HG02884 (cell line): ENCODE results near the gene MSANTD3.
"Not testable (repeated sequence)": the region's sequence is repeated elsewhere in the genome, so short reads cannot be mapped to it uniquely, and the experiment has no call there.

Source experiments
- ATAC-seq: cut with Tn5 transposase; IDR thresholded peaks from one replicate; pipeline ENCODE4 v1.9.1; 2021; ENCODE audit warnings: mild to moderate bottlenecking, moderate library complexity; ENCODE audit not compliant: unreplicated experiment

The MSANTD3 gene

GRCh38 chr9:100426530-100427365 lies at the start of gene MSANTD3:
TSS of gene MSANTD3 (plus strand) at chr9:100427143. CDS start at chr9:100441939, 14,796 bp downstream.
- ATAC-seq: peak; percentile 56

GRCh38 chr9:100379862-100380261 lies 47.1 kb upstream of the MSANTD3 start:
- ATAC-seq: no peak

DNA sequence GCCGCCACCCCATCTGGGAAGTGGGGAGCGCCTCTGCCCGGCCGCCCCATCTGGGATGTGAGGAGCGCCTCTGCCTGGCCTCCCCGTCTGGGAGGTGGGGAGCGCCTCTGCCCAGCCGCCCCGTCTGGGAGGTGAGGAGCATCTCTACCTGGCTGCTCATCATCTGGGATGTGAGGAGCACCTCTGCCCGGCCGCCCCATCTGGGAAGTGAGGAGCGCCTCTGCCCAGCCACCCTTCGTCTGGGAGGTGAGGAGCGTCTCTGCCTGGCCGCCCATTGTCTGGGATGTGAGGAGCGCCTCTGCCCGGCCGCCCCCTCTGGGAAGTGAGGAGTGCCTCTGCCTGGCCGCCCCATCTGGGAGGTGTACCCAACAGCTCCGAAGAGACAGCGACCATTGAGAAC lies 34.0 kb upstream of the MSANTD3 start:
- ATAC-seq: not testable (repeated sequence)

- ATAC-seq: no peak
Observed at GRCh38 chr9:100394032-100394695, 32.8 kb upstream of the MSANTD3 start.

DNA sequence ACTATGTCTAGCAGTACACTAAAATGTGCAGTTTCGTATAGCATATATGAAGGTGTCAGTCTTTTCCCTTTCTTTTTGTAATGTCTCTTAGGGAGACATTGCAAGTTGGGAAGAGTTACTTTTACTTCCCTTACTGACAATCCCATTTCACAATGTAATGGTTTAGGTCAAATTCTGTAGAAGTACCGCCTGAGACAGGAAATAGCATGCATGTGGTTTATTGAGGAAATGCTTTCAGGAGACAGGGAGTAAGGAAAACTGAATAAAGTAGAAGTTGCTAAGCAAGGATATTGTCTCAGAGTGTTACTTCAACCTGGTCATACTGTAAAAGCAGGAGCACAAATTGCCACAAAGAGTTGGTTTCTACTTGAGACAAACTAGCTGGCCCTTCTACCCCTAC lies 32.1 kb upstream of the MSANTD3 start:
- no peak for ATAC-seq

DNA sequence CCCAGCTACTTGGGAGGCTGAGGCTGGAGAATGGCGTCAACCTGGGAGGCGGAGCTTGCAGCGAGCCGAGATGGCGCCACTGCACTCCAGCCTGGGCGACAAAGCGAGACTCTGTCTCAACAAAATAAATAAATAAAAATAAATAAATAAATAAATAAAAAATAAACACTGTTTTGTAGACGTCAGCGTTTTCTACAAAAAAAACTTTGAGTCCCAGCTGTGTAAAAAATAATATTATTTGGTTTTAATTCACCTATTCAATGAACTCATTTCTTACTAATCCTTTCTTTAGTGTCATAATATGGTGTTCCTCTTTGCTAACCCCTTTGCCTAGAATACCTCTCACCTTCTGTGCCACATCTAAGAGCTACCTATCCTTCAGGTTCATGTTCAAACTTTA lies 30.2 kb upstream of the MSANTD3 start:
- ATAC-seq: no peak

DNA sequence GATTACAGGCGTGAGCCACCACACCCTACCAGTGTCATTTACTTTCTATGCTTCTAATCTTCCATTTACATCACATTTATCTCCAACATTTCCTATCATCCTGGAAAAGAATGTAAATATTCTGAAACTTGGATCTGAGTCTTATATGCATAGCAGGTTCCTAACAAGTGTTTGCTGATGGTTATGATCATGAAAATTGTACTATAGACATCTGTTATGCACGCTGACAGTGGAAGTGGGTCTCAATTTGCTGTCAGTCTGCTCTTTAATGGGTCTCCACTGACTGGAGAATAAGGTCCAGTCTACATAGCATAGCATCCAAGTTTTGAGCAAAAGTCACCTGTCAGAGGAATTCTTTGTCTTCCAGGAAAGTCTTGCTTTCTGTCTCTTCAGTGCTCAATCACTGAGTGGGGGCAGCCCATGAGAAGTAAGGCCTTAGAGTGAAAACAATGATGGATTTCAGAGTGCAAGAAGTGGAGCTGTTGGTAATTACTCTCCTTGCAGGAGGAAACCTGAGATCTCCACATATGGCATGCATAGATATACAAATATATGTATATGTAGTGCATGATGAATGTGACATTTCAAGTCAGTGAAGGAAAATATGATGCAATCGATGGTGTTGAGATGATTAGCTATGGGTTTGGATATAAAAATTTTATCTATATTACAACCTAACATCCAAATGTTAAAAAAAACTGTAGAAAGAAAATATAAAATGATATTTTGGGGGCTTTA lies 29.2 kb upstream of the MSANTD3 start:
- no peak for ATAC-seq

DNA sequence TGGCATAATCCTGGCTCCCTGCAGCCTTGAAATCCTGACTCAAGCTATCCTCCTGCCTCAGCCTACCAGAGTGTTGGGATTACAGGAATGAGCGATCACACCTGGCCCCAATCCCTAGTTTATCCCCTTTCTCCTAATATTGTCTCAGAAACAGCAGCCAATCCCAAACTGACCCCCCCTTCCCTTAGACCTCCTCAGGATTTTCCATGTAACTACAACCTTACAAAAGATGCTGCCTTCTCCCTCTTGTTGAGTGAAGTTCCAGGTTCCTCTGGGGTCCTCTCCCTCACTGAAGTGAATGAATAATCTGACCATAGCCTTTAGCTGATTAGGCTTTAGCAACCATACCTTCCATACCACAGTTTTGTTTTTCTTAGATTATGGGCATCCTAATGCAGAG lies 25.9 kb upstream of the MSANTD3 start:
- no peak for ATAC-seq

- ATAC-seq: no peak
Observed at GRCh38 chr9:100406962-100407361, 20.0 kb upstream of the MSANTD3 start.

GRCh38 chr9:100408546-100409175 lies 18.3 kb upstream of the MSANTD3 start:
- no peak for ATAC-seq

GRCh38 chr9:100409176-100409556 lies 17.8 kb upstream of the MSANTD3 start:
- ATAC-seq: no peak

- ATAC-seq: peak; percentile 100
Observed at GRCh38 chr9:100411472-100412283, 15.3 kb upstream of the MSANTD3 start.

- no peak for ATAC-seq
Observed at GRCh38 chr9:100413839-100414420, 13.0 kb upstream of the MSANTD3 start.

DNA sequence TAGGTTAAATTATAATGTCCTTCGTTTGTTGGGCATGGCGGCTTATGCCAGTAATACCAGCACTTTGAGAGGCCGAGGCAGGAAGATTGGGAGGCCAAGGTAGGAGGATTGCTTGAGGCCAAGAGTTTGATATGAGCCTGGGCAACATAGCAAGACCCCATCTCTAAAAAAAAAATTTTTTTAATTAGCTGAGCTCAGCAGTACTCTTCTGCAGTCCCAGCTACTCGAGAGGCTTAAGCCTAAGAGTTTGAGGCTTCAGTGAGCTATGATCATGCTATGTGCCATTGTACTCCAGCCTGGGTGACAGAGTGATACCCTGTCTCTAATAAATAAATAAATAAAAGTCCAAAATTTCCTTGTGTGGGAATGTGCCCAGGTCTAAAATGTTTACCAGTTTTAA lies 9.1 kb upstream of the MSANTD3 start:
- ATAC-seq: no peak

DNA sequence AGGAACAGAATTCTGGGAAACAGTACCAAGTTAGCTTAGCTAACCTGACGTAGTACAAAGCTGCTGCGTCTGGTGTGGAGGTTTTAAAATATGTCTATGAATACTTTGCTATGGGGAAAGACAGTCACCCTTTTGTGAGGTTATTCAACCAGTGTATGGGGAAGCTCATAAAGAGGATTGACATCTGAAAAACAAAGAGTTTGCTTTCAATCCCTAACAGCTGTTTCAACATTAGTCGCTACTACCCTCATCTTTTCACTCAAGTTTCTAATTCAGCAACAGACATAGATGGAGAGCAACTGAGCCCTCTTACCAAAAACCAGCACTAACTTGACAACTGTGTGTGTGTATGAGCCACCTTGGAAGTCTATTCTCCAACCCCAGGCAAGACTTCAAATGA lies 7.8 kb upstream of the MSANTD3 start:
- ATAC-seq: no peak

- not testable (repeated sequence) for ATAC-seq
Observed at GRCh38 chr9:100421116-100421515, 5.8 kb upstream of the MSANTD3 start.

DNA sequence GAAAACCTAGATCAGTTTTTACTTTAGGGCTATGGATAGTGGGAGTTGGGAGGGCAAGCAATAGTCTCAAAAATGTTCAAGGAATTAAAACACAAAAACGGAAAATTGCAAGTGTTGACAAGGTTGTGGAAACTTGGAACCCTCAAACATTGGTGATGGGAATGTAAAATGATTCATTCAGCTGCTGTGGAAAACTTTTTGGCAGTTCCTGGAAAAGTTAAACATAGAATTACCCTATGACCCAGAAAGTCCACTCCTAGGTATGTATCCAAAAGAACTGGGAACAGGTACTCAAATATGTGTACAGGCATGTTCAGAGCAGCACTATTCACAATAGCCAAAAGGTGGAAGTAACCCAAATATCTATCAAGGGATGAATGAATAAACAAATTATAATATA lies 1.2 kb upstream of the MSANTD3 start:
- no peak for ATAC-seq

DNA sequence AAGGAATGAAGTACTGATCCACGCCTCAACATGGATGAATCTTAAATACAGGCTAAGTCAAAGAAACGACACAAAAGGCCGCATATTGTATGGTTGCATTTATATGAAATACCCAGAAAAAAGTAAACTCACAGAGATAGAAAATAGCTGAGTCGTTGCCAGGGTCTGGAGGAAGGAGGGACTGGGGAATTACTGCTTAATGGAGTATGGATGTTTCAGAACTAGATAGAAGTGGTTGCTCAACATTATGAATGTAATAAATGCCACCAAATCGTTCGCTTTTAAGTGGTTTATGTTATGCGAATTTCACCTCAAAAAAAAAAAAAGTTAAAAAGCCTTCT lies 784 bp upstream of the MSANTD3 start:
- ATAC-seq: no peak

DNA sequence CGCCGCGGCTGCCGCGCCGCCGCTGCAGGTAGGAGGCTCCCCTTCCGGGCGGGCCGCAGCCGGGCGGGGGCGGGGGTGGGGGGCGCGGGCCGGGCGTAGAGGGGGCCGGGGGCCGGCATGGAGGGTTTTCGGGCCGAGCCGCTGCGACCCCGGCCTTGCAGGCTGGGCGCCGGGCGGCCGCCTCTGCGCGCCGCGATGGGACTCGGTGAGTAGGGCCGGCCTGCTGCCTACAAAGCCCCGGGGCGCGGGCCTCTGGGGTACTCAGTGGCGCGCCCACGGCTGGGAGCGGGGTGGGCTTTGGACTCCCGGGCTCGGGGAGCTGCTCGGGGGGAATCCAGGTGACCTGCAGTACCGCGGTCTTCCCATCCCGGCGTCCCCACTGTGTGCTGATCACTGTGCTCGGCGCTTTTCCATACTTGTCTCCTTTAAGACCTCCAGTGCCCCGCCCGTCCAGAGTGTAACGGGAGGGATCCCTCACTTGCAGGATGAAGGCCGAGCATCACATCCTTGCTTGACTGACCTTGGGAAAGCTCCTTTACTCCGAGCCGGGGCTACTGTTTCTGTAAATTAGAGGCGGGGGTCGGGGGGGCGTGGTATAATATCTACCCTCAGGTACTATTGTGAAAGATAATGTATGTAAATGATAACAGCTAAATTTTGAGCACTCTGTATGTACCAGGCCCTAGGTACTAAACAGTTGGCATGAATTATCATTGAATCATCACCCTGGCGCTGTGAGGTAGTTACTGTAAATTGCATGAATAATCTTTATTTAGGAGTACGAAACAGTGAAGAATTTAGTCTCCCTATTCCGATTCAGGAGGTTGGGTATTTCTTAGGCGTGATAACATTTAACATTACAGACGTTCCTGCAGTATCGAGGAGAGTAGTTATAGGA lies 672 bp downstream of the MSANTD3 start:
- ATAC-seq: peak; percentile 52
